ENCODE results near the gene TFR2. TPM values are rescaled to one million over a fixed set of nuclear protein-coding genes. Genes with fewer than 3 reads are reported as not detected.

TFR2 gene
- total and polyA plus RNA-seq, 2 donors (not counting 1 experiment from before 2014, with no cell fraction given): 5.9 to 10.0 TPM

GRCh38 chr7:100677308-100678267 lies 36.2 kb upstream of the TFR2 start:
- H3K27me3 ChIP-seq (replicated peaks in 1 of 4; ENCODE audit: control extremely low read depth in 1 of 4, control insufficient read depth in 3 of 4, insufficient read depth in 4 of 4, low read length in 3 of 4): no peaks in the 10 kb centered on the region
- ATAC-seq (ENCODE audit: low read depth) (no peak), DNase-seq (peak; percentile 40)
- H3K27ac ChIP-seq (ENCODE audit: low read length in 2 of 2): no peak overlapping the region
- H4K20me1 ChIP-seq (ENCODE audit: control insufficient read depth, insufficient read depth, low read length, poor library complexity, severe bottlenecking): peaks cover 50% of the 10 kb centered on the region
- H3K27ac Mint-ChIP-seq: peak overlapping the region; percentile 85
- ChIA-PET CTCF (interaction anchor here (1.1 to 4.7 kb wide), 4 partner anchors 13 to 209 kb away, joined by 3 to 53 read pairs (median 10); partner anchors contain the start of gene POP7), POLR2A (interaction anchor here (0.5 to 2.4 kb wide), 8 partner anchors 14 to 91 kb away, joined by 3 to 9 read pairs (median 4); partner anchors contain the start of genes FBXO24, LRCH4, MOSPD3 and PCOLCE)
- no peaks in the 10 kb centered on the region for H3K27me3 Mint-ChIP-seq
- TF ChIP-seq CTCF (IDR thresholded peaks at IDR 0.05) (no peak), EZH2 (IDR thresholded peaks at IDR 0.05; ENCODE audit: borderline replicate concordance, insufficient read depth, low read depth, low read length, poor library complexity, severe bottlenecking) (no peak)
- no peak overlapping the region for H3K4me3 ChIP-seq (ENCODE audit: control extremely low read depth in 1 of 5, extremely low read depth in 1 of 5, insufficient read depth in 1 of 5, low read depth in 2 of 5, low read length in 4 of 5)
- no peaks in the 10 kb centered on the region for H3K9me3 ChIP-seq (ENCODE audit: control extremely low read depth in 1 of 3, control insufficient read depth in 2 of 3, insufficient read depth in 1 of 3, low read length in 2 of 3)
- WGBS (ENCODE audit: insufficient coverage): 93% methylated on average over 29 of the region's 36 CpGs
- H3K4me1 ChIP-seq (ENCODE audit: control insufficient read depth in 2 of 2, insufficient read depth in 2 of 2, low read length in 2 of 2): peaks cover 0 to 9% of the 10 kb centered on the region in 2 donors
- H3K9me3 Mint-ChIP-seq (ENCODE audit: insufficient read depth): no peaks in the 10 kb centered on the region
- H3K4me1 Mint-ChIP-seq: peaks cover 10% of the 10 kb centered on the region
- H3K36me3 ChIP-seq (replicated peaks in 1 of 2; ENCODE audit: control extremely low read depth in 1 of 2, control insufficient read depth in 1 of 2, extremely low read depth in 1 of 2, insufficient read depth in 2 of 2, low read length in 1 of 2): peaks cover 0 to 51% of the 10 kb centered on the region in 2 experiments
- no peak overlapping the region for H2AFZ ChIP-seq (ENCODE audit: insufficient read depth, low read depth, low read length, poor library complexity, severe bottlenecking)
- intact Hi-C loops (cut with micrococcal nuclease): loop anchor here (10.0 kb wide), 1 partner anchor 593 kb away; the partner anchor contains the start of genes COPS6 and ZNF3
- H3K4me2 ChIP-seq (replicated peaks; ENCODE audit: low read depth, low read length, poor library complexity, severe bottlenecking): no peak overlapping the region
- H3K79me2 ChIP-seq (ENCODE audit: control insufficient read depth, insufficient read depth, low read length): peaks cover 12% of the 10 kb centered on the region
- no peak overlapping the region for H3K4me3 Mint-ChIP-seq
- H3K9ac ChIP-seq (ENCODE audit: low read length): no peak overlapping the region

Measured in B cell (primary cell).